NCI-H2081 treated with DMSO at 0.1 percent for 48 hours (cell line): ENCODE data around the gene CASR.
"Not testable (repeated sequence)": the region's sequence is repeated elsewhere in the genome, so short reads cannot be mapped to it uniquely, and the experiment has no call there.

Experiments
- DNase-seq: peaks from one replicate; lab custom pipeline; 2025; lab: John Stamatoyannopoulos, UW

The CASR gene, protein sequence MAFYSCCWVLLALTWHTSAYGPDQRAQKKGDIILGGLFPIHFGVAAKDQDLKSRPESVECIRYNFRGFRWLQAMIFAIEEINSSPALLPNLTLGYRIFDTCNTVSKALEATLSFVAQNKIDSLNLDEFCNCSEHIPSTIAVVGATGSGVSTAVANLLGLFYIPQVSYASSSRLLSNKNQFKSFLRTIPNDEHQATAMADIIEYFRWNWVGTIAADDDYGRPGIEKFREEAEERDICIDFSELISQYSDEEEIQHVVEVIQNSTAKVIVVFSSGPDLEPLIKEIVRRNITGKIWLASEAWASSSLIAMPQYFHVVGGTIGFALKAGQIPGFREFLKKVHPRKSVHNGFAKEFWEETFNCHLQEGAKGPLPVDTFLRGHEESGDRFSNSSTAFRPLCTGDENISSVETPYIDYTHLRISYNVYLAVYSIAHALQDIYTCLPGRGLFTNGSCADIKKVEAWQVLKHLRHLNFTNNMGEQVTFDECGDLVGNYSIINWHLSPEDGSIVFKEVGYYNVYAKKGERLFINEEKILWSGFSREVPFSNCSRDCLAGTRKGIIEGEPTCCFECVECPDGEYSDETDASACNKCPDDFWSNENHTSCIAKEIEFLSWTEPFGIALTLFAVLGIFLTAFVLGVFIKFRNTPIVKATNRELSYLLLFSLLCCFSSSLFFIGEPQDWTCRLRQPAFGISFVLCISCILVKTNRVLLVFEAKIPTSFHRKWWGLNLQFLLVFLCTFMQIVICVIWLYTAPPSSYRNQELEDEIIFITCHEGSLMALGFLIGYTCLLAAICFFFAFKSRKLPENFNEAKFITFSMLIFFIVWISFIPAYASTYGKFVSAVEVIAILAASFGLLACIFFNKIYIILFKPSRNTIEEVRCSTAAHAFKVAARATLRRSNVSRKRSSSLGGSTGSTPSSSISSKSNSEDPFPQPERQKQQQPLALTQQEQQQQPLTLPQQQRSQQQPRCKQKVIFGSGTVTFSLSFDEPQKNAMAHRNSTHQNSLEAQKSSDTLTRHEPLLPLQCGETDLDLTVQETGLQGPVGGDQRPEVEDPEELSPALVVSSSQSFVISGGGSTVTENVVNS

DNA sequence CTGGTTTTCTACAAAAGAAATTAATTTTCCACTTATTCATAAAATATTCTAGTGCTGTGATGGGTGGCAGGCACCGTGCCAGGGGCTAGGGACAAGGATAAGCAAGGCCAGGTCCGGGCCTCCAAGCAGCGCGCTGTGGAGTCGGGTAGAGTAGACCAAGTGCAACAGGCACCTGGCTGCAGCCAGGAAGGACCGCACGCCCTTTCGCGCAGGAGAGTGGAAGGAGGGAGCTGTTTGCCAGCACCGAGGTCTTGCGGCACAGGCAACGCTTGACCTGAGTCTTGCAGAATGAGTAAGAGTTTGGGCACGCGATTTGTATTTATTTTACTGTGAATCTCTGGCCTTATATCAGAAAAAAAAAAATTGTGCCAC lies at the start of gene CASR:
Gene CASR, plus strand, starts transcription at position 148 of the 372 bp plus-strand sequence. CDS start 70,522 bp downstream, outside the sequence.
- DNase-seq: no peak

DNA sequence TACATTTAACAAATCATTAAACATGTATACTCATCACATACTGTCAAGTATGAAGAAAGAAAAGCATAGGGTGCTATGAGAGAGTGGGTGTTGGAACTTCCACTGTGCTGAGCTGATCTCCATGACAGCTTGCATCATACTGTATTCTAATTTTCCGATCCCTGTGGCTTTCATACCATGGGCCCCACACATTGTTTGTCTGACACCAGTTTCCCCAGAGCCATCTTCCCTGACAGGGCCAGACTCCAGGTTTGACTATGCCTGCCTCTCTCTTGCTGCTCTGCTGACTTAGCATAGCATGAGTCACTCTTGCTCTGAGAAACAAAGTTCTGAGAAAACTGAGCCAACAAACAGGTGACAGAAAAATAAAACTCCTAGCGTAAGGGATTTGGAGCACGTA lies 37.0 kb upstream of the CASR start:
- DNase-seq: no peak

DNA sequence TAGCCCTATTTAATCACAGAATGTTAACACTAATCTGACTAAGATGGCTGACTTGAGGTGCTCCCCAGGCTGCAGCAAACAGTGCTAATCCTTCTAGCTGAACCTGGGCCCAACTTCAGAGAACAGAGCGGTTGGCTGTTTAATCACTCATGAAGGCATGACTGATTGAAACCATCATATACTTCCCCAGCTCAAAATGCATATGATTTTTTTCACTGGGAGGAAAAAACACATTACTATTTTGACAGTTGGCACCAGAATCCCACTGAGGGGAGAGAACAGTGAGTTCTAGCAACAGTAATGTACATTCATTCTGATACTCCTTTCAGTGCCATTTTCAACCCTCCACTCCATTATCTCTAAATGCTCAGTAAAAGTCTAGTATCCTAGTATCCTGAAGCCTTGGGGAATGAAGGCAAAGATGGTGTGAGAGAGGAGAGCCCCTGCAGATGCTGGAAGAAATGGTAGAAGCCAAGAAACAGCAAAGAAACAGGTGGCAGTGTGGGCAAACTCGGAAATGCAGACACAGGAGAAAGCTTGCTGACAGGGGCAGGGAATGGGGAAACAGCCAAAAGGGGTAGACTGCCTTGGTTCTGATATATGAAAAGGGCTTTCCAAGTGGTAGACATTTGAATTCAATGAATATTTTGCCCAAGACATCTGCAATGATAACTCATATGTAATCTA lies 34.4 kb upstream of the CASR start:
- no peak for DNase-seq

DNA sequence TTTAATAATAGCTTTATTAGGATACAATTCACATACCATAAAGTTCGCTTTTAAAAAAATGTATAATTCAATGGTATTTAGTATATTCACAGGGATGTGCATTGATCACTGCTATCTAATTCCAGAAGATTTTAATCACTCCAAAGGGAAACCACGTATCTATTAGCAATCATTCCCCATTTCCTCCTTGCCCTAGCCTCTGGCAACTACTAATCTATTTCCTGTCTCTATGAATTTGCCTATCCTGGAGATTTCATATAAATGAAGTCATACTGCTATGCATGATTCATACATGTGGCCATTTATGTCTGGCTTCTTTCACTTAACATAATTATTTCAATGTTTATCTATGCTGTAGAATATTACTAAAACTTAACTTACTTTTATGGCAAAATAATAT lies 32.0 kb upstream of the CASR start:
- DNase-seq: no peak

DNA sequence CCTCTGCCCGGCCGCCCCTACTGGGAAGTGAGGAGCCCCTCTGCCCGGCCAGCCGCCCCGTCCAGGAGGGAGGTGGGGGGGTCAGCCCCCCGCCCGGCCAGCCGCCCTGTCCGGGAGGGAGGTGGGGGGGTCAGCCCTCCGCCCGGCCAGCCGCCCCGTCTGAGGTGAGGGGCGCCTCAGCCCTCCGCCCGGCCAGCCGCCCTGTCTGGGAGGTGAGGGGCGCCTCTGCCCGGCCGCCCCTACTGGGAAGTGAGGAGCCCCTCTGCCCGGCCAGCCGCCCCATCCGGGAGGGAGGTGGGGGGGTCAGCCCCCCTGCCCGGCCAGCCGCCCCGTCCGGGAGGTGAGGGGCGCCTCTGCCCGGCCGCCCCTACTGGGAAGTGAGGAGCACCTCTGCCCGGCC lies 18.5 kb upstream of the CASR start:
- not testable (repeated sequence) for DNase-seq

DNA sequence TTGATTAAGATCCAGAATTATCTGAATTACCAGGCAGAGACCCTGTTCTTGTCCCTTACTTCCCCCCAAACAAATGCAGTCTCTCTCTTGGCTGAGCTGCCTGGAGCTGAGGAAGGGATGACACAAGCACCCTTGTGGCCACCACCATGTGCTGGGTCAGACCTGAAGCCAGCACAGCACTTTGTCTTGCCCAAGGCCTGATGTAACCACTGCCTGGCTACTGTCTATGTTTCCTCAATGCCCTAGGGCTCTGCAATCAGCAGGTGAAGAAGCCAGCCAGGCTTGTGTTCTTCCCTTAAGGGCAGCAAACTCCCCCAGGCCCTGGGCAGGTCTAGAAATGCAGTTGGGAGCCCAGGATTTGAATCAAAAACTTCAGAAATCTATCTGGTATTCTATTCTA lies 15.8 kb upstream of the CASR start:
- no peak for DNase-seq

DNA sequence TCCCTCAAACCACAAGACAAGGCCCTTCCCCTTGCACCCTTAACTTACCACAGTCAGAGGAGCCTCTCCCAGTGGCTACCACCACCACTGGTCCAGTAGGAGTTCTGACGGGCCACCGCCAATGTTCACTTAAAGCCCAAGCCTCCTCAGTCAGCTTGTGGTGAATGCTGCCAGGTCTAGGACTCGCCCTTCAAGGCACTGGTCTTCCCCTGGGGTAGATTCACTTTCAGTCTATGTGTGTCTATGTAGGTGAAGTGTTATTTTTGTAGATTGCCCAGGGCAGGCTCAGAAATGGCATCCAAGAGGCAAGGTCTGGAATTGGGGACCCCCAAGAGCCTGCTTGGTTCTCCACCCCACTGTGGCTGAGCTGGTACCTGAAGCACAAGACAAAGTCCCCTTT lies 15.4 kb upstream of the CASR start:
- DNase-seq: no peak

DNA sequence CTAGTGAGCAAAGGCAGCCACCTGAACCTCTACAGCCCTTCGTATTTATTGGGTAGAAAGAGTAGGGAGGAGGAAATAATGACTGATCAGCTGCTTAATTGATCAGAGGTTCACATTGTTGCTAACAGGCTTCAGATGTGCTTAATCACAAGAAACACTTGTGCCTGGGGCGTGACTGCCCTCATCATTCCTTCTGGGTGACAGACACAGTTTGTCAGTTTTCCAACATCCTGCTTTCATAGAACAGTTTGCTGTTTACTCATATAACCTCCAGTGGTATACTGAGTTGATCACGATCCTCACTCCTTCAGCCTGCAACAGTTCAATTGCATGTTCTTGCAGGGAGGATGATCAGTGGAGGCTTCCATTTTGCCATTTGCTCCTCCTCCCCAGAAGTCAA lies 13.6 kb upstream of the CASR start:
- no peak for DNase-seq

DNA sequence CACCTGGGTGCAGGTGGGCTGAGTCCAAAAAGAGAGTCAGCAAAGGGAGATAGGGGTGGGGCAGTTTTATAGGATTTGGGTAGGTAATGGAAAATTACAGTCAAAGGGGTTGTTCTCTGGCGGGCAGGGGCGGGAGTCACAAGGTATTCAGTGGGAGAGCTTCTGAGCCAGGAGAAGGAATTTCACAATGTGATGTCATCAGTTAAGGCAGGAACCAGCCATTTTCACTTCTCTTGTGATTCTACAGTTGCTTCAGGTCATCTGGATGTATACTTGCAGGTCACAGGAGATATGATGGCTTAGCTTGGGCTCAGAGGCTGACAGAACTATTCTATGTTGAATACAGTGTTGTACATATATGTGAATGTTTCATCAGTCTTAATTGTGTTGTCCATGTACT lies 12.1 kb upstream of the CASR start:
- DNase-seq: not testable (repeated sequence)

DNA sequence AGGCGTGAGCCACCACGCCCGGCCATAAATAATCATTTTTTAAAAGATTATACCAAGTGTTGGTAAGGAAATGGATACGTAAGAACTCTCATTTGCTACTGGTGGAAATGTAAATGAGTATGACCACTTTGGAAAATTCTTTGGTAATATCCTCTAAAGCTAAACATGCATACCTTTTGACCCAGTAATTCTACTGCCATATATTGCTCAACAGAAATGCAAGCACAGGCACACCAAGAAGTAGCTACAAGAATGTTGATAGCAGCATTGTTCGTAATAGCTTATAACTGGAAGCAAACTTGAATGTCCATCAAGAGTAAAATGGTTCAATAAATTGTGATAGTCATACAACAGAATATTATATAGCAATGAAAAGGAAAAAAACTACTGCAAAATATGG lies 4.8 kb upstream of the CASR start:
- no peak for DNase-seq

DNA sequence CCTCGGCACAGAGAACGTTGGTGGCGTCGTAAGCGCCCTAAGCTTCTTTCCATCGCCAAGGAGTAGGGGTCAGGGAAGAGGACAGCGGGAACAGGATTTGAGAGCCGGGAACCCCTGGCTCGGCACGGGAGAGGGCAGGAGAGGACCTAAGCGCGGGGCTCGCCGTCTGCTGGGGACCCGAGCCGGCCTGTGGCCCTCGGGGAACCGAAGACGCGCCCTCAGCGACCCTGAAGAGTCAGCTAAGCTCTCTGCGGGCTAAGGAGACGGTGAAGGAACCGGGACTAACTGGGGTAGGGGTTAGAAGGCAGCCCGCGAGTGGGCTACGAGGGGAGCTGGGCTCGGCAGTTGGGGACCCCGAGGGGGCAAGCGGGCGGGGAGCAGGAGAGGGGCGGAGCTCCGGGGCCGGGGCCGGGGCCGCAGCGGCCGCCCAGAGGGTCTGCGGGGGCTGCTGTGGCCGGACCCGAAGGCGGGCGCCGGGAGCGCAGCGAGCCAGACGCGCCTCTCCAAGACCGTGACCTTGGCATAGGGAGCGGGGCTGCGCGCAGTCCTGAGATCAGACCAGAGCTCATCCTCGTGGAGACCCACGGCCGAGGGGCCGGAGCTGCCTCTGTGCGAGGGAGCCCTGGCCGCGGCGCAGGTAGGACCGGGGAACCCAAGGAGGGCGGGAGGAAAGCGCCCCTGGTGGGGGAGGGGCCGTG lies 574 bp downstream of the CASR start:
- no peak for DNase-seq

DNA sequence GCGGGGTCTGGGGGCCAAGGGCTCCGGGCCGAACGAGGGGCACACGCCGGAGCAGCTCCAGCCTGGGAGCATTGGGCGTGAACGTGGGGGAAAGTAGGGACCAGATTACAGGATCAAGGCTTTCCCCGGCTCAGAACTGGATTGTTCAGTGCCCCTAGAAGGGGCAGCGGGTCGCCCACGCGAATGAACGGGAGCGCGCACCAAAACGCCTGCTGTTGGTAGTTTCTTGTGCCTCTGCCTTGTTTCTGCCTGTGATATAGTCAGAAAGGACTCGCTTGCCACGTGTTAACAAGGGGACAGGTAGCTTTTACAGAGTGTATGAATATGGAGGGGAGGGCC lies 1.1 kb downstream of the CASR start:
- no peak for DNase-seq

DNA sequence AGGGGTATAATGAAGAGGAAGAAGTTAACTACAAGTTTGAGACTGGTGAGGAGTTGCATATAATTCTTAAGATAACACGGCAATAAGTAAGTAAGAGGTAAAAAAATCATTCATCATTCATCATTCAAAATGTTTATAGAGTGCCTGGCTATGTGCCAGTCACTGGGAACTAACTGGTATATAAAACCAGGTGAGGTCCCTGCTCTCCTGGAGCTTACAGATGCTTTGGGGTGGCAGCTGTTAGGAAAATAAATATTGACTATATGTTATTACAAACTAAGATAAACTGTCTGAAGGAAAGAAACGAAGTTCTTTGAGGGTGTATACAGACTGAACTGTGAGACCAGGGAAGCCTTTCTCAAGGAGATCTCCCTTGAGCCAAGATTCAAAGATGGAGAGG lies 2.9 kb downstream of the CASR start:
- no peak for DNase-seq

DNA sequence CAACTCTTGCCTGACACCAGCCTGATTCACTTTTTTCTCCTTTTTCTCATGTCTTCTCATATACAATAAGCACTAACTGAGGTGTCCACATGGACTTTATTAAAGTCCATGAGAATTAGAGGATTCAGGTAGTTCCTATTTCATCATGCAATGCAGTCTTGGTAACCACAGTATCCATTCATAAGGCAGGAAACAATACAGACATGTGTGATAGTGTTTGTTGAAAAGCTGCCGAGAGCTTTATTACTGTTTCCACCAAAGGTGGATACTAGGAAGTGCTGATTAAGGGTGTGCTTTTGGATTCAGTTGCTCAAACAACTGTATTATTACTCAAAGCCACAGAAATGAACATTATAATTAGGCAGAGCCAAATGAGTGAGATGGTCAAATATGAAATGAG lies 5.3 kb downstream of the CASR start:
- DNase-seq: no peak

DNA sequence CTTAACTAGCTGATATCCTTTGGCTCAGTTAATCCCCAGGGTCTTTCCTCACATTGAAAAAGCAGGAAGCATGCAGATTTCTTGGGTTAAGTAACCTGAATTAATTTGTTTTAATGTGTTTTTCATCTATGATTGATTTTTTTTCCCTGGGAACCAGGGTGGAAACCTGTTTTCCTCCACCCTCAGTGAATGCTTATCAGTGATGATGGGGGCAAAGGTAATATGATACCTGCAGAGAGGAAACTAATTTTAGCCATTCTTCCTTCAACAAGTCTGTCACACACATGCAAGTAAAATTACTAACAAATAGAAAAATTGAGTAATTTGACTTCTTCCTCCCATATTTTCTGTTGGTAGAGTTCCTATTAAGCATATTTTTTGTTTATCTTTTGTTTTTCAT lies 5.9 kb downstream of the CASR start:
- DNase-seq: no peak

DNA sequence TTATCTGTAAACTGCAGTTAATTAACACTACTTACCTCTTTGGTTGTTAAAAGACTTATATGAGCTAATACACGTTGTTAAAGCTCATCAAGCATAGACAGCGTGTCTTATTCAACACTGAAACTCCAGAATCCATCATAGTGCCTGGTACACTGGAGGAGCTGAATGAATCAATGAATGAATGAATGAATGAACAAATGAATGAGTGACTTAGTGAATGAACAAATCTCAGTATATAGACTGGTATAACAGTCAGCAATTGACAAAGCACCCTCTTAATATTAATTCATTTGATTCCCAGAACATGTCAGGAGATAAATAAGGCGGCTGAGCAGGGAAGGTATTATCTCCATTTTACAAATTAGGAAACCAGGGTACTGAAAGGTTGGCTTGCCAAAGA lies 7.1 kb downstream of the CASR start:
- DNase-seq: no peak

DNA sequence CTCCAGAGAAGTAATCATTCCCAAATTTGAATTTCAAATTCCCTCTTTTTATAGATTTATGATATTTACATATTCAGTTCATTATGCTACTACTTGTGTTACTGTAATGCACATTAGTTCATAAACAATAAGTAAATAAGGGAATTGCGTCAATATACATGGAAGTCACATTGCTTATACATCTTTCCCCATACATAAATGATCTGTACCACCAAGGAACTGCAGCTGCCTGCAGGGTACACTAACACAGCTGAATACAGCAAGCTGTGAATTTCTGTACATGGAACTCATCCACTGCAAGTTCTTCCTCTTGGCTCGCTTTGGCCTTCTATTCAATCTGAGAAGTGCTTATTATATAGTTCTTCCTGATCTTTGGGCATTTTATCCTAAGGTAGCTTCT lies 15.5 kb downstream of the CASR start:
- no peak for DNase-seq

DNA sequence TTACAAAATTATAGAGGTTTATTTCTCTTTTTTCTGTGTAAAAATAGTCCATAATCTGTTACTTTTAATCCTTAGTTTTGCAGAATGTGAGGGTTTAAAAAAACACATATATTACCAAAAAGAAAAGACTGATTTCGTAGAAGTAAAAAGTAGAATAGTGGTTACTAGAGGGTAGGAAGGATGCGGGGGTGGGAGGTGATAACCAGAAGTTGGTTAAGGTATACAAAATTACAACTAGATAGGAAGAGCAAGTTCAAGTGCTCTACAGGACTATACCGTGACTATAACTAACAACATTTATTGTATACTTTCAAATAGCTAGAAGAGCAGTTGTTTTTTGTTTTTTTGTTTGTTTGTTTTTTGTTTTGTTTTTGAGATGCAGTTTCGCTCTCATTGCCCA lies 16.1 kb downstream of the CASR start:
- DNase-seq: no peak

DNA sequence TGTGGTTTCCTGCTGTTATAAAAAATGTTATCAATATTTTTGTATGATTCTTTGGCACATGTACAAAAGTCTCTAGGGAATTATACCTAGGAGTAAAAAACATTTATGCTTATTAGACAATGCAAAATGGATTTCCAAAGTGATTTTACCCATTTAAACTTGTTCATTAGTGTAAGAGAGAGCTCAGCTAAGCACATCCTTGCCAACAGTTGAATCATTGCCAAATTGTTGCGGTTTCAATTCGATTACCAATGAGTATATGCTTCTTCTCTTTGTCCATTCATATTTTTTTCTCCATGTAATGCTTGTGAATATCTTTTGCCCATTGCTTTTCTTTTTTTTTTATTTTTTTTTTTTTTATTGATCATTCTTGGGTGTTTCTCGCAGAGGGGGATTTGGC lies 17.2 kb downstream of the CASR start:
- no peak for DNase-seq

DNA sequence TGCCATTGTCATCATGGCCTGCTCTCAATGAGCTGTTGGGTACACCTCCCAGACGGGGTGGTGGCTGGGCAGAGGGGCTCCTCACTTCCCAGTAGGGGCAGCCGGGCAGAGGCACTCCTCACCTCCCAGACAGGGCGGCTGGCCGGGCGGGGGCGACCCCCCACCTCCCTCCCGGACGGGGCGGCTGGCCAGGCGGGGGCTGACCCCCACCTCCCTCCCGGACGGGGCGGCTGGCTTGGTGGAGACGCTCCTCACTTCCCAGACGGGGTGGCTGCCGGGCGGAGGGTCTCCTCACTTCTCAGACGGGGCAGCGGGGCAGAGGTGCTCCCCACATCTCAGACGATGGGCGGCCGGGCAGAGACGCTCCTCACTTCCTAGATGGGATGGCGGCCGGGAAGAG lies 18.0 kb downstream of the CASR start:
- not testable (repeated sequence) for DNase-seq

DNA sequence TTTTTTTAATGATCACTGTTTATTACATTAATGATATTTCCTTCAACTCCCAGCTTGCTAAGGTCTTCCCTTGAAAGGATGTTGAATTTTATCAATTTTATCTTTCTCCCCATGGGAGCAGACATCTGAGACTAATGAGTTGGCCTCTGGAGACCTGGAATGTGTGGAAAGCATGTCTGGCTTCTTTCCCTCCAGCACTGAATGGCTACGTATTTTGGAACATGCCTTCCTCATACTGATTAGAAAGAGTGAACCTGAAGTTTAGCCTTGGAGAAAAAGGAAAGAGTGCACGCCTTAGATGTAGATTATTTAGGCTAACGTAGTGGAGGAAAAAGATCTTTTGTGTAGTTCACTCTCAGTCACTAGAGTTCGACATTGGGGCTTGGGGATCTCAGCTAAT lies 25.1 kb downstream of the CASR start:
- DNase-seq: no peak

DNA sequence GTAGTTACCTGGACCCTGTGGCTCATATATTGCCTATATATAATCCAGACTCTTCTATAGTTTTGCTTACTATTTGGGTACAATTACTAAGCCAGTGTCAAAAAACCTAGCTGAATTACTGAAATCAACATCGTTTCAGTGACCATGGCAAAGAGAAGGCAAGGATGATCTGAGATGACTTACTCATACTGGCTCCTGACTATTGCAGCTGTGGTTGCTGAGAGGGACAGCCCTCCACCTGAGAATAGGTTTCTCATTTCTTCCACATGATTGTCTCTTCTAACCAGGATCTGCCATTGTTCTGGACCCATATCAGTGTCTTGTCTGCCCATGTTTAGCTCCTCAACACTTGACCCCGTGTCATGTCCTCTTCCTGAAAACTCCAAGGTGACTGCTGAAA lies 30.2 kb downstream of the CASR start:
- no peak for DNase-seq
